VCaP (cell line): ENCODE measurements around the gene VTI1A.
A peak's percentile ranks its signal among the peaks of the same experiment; 100 is the strongest.

Source experiments
- H3K27ac ChIP-seq: fragments of 450-650 bp; 2 replicates; pipeline ENCODE4 v1.5.1; 2017
- CTCF ChIP-seq: fragments of 450-650 bp; conservative IDR thresholded peaks from 2 replicates; pipeline ENCODE4 v1.5.1; 2017; ENCODE audit warnings: mild to moderate bottlenecking, moderate library complexity

VTI1A gene

GRCh38 chr10:112810711-112811151 lies 363.7 kb downstream of the VTI1A start:
- H3K27ac ChIP-seq = peak overlapping the region; percentile 41

GRCh38 chr10:112811741-112812551 lies 364.9 kb downstream of the VTI1A start:
- no peak for TF ChIP-seq CTCF
- H3K27ac ChIP-seq = peak overlapping the region; percentile 41

More at GRCh38 chr10:112810711-112811151, 363.7 kb downstream of the VTI1A start:
- TF ChIP-seq CTCF = no peak

GRCh38 chr10:112812586-112812985 lies 365.6 kb downstream of the VTI1A start:
- H3K27ac ChIP-seq = peak overlapping the region; percentile 41; the same call in 1 of the 2 replicates
- TF ChIP-seq CTCF = no peak

- no peak for TF ChIP-seq CTCF
These were observed 367.0 kb downstream of the VTI1A start for GRCh38 chr10:112813866-112814591.

GRCh38 chr10:112815269-112816032 lies 368.4 kb downstream of the VTI1A start:
- no peak overlapping the region for H3K27ac ChIP-seq
- no peak for TF ChIP-seq CTCF

More at GRCh38 chr10:112813866-112814591, 367.0 kb downstream of the VTI1A start:
- no peak overlapping the region for H3K27ac ChIP-seq

- no peak overlapping the region for H3K27ac ChIP-seq
- no peak for TF ChIP-seq CTCF
These were observed 369.0 kb downstream of the VTI1A start for GRCh38 chr10:112816033-112816430.

GRCh38 chr10:112816891-112817290 lies 369.9 kb downstream of the VTI1A start:
- no peak for TF ChIP-seq CTCF
- H3K27ac ChIP-seq = no peak overlapping the region
